Measurements from ENCODE around the gene C10orf90.
"Not testable (repeated sequence)": the region's sequence is repeated elsewhere in the genome, so short reads cannot be mapped to it uniquely, and the experiment has no call there.

Gene C10orf90

DNA sequence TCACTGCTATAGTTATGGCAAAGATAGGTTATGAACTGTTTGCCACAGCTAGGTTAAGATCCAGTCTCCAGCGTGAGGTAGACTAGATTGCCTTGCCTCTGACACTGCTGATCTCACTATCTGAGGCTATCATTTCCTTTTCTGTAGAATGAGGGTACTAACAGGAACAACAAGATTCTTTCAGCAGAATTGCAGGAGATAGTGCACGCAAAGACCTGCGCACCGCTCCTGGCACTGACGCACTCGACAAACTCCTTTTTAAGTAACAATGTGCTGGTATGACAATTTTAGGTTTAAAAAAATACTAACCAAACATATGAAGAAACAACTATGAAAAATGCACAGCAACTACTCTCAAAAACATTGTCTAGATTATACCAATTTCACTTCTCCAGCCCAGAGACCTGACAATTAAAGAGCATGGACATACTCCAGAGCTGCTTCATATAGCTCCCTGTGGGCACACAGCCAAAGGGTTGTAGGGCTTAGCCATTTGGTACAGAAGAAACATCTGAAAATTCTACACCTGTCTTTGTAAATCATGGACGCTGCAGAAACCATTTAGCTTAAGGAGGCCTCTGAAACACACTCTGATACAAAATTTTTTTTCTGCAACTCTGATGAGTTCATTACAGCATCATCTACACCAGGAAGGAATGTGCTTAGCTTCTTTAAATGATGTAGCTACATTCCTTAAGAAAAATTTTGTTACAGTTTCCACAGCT, 290.0 kb downstream of the C10orf90 start:
- no peak for DNase-seq

DNA sequence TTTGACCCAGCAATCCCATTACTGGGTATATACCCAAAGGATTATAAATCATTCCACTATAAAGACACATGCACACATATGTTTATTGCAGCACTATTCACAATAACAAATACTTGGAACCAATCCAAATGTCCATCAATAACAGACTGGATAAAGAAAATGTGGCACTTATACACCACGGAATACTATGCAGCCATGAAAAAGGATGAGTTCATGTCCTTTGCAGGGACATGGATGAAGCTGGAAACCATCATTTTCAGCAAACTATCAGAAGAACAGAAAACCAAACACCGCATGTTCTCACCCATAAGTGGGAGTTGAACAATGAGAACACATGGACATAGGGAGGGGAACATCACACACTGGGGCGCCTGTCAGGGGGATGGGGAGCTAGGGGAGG, 291.3 kb downstream of the C10orf90 start:
- not testable (repeated sequence) for DNase-seq

DNA sequence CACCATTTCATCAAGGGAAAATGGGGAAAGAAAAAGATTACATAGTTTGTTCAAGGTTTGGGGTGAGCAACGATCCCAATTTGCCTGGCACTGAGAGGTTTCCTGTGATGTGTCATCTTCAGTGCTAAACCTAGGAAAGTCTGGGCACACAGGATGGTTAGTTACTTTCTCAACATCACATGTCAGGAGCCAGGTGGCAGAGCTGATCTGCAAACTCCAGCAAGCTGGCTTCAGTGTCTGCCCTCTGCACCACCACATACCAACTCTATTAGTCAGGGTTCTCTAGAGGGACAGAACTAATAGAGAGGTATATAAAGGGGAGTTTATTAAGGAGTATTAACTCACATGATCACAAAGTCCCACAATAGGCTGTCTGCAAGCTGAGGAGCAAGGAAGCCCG, 293.5 kb downstream of the C10orf90 start:
- peak; percentile 33 for DNase-seq

DNA sequence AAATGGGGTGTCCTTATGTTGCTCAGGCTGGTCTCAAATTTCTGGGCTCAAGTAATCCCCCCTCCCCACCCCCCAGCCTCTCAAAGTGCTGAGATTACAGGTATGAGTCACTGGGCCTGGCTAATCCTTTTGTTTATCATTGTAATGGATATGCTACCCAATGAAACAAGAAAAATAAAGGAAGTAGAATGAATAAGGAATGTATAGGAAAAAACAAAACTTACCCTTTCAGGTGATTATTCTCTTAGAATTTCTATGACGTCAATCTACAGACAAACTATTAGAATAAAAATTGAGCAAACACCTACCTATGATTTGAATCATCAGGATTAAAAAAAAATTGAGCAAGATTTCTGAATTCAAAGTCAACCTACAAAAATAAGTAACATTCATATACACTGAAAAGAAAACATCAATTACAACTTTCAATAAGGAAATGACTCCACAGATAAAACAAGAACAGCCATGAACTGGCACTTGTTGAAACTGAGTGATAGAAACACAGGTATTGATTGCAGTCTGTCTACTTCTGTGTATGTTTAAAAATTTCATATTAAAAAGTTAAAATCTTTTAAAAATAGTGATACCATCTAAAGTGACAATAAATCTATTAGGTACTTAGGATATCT, 294.5 kb downstream of the C10orf90 start:
- no peak for DNase-seq

DNA sequence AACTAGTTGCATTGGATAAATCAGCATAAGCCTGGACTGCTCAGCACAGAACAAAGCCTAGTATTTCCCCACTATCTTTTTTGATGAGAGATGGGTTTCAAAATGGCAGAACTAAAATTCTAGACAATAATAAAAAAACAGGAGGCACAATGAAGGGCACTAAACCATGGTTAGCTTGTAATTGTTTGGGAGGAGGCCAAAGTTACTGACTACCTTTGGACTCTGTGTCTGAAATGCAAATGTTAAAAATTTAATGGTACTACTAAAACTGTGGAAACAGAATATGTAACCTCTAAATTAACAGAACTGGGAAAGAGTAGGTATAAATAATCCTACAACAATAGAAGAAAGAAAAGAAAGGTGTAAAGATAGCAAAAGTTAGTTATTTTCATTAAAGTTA, 295.2 kb downstream of the C10orf90 start:
- no peak for DNase-seq

Data from NCI-H226 (cell line).